Mucosa of descending colon (tissue), 3 donors: ENCODE measurements around the gene LRRTM4. TPM values are rescaled to one million over a fixed set of nuclear protein-coding genes. Genes with fewer than 3 reads are reported as not detected.
"Not testable (repeated sequence)": the region's sequence is repeated elsewhere in the genome, so short reads cannot be mapped to it uniquely, and the experiment has no call there.

ENCODE experiments used
- ATAC-seq: fragments of 200-7000 bp; cut with Tn5 transposase; one replicate; pipeline ENCODE4 v1.9.1; 2020; ENCODE audit warnings: mild to moderate bottlenecking, moderate library complexity
- DNase-seq, 3 donors: peaks; one replicate each; pipeline ENCODE4 v3.0.0-alpha.2; 2020
- H3K36me3 ChIP-seq: fragments of 200-600 bp; one replicate; pipeline ENCODE4 v1.8.0; 2021; ENCODE audit warnings: low read depth, mild to moderate bottlenecking
- H3K4me1 ChIP-seq: fragments of 200-600 bp; one replicate; pipeline ENCODE4 v1.8.0; 2021; ENCODE audit warnings: low read depth, mild to moderate bottlenecking
- H3K4me3 ChIP-seq: fragments of 200-600 bp; one replicate; pipeline ENCODE4 v1.8.0; 2021; ENCODE audit warnings: mild to moderate bottlenecking
- H3K9me3 ChIP-seq: fragments of 200-600 bp; one replicate; pipeline ENCODE4 v1.8.0; 2021; ENCODE audit warnings: mild to moderate bottlenecking
- intact Hi-C, 2 donors: fragments of 100-400 bp; cut with DNase I in 1 of 2; cut with micrococcal nuclease in 1 of 2; formaldehyde crosslinking; loops; one replicate each; pipeline versions ENCODE4 v1.11.0 to v1.11.1; 2022; cut with DNase I, micrococcal nuclease
- total RNA-seq, 3 donors: library from RNA; stranded (reverse); fragmentation: NEBNext Ultra II Directional in 2 of 3; extraction: Animal tissue kit (Norgen Biotek cat#: 25700) in 2 of 3; gene quantifications; one replicate each; pipeline versions ENCODE4 v1.2.1 to v1.2.4, GENCODE V29; 2021 to 2023
- TF ChIP-seq, protein P1 (sequence below): fragments of 200-600 bp; IDR thresholded peaks from one replicate; pipeline ENCODE4 v1.8.0; 2022; ENCODE audit warnings: antibody characterized with exemption, mild to moderate bottlenecking
- donor health status: DM: no; HTN: no; CAD: no; lungs with moderate emphysema.
- donor health status: DM: no; HTN: no; CAD: no.
- donor health status: DM: no; HTN: yes; CAD: no.

Gene LRRTM4
- total RNA-seq, 3 donors from 2014 or later = 0.41 to 1.4 TPM; not detected in 1

DNA sequence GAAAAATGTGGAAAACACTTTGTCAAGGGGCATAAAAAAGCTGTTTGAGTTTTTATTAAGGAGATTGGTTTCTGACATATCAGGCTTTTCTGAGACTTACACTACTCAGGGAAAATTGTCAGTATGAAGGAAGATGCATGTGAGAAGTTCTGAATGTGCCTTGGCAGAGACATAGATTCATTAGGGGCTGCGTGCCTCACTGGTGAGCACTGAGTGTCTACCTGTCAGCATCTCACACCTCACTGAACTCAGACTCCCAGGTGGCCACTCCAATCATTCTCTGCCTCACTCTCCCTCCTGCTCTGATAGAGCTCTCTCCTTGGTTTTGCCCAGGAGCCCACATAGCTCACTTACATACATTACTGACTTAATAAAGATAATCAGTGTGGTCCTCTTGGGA is 372.6 kb downstream of the LRRTM4 start:
- TF ChIP-seq, protein P1, sequence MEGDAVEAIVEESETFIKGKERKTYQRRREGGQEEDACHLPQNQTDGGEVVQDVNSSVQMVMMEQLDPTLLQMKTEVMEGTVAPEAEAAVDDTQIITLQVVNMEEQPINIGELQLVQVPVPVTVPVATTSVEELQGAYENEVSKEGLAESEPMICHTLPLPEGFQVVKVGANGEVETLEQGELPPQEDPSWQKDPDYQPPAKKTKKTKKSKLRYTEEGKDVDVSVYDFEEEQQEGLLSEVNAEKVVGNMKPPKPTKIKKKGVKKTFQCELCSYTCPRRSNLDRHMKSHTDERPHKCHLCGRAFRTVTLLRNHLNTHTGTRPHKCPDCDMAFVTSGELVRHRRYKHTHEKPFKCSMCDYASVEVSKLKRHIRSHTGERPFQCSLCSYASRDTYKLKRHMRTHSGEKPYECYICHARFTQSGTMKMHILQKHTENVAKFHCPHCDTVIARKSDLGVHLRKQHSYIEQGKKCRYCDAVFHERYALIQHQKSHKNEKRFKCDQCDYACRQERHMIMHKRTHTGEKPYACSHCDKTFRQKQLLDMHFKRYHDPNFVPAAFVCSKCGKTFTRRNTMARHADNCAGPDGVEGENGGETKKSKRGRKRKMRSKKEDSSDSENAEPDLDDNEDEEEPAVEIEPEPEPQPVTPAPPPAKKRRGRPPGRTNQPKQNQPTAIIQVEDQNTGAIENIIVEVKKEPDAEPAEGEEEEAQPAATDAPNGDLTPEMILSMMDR = no peak
- no peaks in the 10 kb centered on the region for H3K4me1 ChIP-seq
- no peak for ATAC-seq

GRCh38 chr2:77147153-77147552 is 375.0 kb downstream of the LRRTM4 start:
- no peak overlapping the region for H3K4me3 ChIP-seq
- TF ChIP-seq, protein P1 = no peak
- no peaks in the 10 kb centered on the region for H3K4me1 ChIP-seq
- intact Hi-C loops = no loop called here
- H3K9me3 ChIP-seq = no peaks in the 10 kb centered on the region
- no peak for ATAC-seq
- H3K36me3 ChIP-seq = no peaks in the 10 kb centered on the region
- no peak for DNase-seq

More for the DNA sequence above, 372.6 kb downstream of the LRRTM4 start:
- H3K4me3 ChIP-seq = no peak overlapping the region
- no peak for DNase-seq
- H3K36me3 ChIP-seq = no peaks in the 10 kb centered on the region
- intact Hi-C loops = no loop called here
- no peaks in the 10 kb centered on the region for H3K9me3 ChIP-seq

- Histone ChIP-seq H3K36me3 (no peaks in the 10 kb centered on the region), H3K4me1 (no peaks in the 10 kb centered on the region), H3K9me3 (peaks cover 4% of the 10 kb centered on the region), H3K4me3 (no peak overlapping the region)
- TF ChIP-seq, protein P1 = no peak
- DNase-seq (no peak), ATAC-seq (no peak)
- intact Hi-C loops = no loop called here
Measured at GRCh38 chr2:77144772-77145171, 377.4 kb downstream of the LRRTM4 start.

- ATAC-seq (no peak), DNase-seq (no peak)
- no peaks in the 10 kb centered on the region for H3K4me1 ChIP-seq
- H3K9me3 ChIP-seq = peaks cover 8% of the 10 kb centered on the region
- TF ChIP-seq, protein P1 = no peak
- H3K4me3 ChIP-seq = no peak overlapping the region
- intact Hi-C loops = no loop called here
- H3K36me3 ChIP-seq = no peaks in the 10 kb centered on the region
Measured at GRCh38 chr2:77142141-77142540, 380.0 kb downstream of the LRRTM4 start.

GRCh38 chr2:77128479-77128878 is 393.7 kb downstream of the LRRTM4 start:
- H3K4me3 ChIP-seq, H3K9me3 ChIP-seq, ATAC-seq, H3K36me3 ChIP-seq, intact Hi-C loops, DNase-seq, H3K4me1 ChIP-seq: not testable (repeated sequence)

DNA sequence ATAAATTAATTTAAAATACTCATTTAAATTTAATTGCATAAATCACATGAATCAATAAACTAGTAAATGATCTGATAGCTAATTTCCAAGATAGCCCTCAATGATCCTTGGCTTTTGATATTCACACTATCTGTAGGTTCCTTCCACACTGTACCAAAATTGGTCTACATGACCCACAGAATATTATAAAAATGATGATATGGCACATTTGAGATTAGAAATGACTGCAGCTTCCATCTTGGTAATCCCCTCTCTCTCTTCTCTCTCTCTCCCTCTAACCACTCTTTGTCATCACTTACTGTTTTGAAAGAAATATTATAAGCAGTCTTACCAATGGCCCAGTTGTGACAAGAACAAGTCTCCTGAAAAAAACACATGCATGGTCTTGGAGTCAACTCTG is 394.8 kb downstream of the LRRTM4 start:
- TF ChIP-seq, protein P1 = no peak
- H3K36me3 ChIP-seq = no peaks in the 10 kb centered on the region
- no peaks in the 10 kb centered on the region for H3K4me1 ChIP-seq
- no peak overlapping the region for H3K4me3 ChIP-seq
- H3K9me3 ChIP-seq = no peaks in the 10 kb centered on the region
- DNase-seq (no peak), ATAC-seq (no peak)
- intact Hi-C loops = no loop called here
